Measurements from ENCODE around the gene CACNA2D3. TPM values are rescaled to one million over a fixed set of nuclear protein-coding genes. Genes with fewer than 3 reads are reported as not detected.

The CACNA2D3 gene
- total and polyA plus RNA-seq, 7 donors, result 2.7 to 13.5 (median 9.0) TPM

GRCh38 chr3:55000546-55000945 lies 878.2 kb downstream of the CACNA2D3 start:
- H3K4me1 ChIP-seq, result no peaks in the 10 kb centered on the region
- intact Hi-C loops (cut with DNase I), result no loop called here
- DNase-seq (no peak), ATAC-seq (peak; percentile 53 to 75 (median 62))
- TF ChIP-seq CTCF (IDR thresholded peaks at IDR 0.05), result no peak
- no peak overlapping the region for H3K4me3 ChIP-seq
- H3K9me3 ChIP-seq, result no peaks in the 10 kb centered on the region
- no peak overlapping the region for H3K27ac ChIP-seq
- H3K27me3 ChIP-seq (ENCODE audit: insufficient read depth in 3 of 3, low read length in 2 of 3), result no peaks in the 10 kb centered on the region
- H3K36me3 ChIP-seq (ENCODE audit: insufficient read depth in 1 of 2, low read depth in 1 of 2), result no peaks in the 10 kb centered on the region

GRCh38 chr3:55000953-55001352 lies 878.6 kb downstream of the CACNA2D3 start:
- ATAC-seq, result no peak
- 81 to 92% (median 83%) methylated on average over 4 of the region's 4 CpGs for WGBS, 3 donors
- Histone ChIP-seq H3K4me1 (no peaks in the 10 kb centered on the region), H3K27ac (no peak overlapping the region), H3K27me3 (ENCODE audit: insufficient read depth in 3 of 3, low read length in 2 of 3) (no peaks in the 10 kb centered on the region), H3K9me3 (no peaks in the 10 kb centered on the region), H3K4me3 (no peak overlapping the region), H3K36me3 (ENCODE audit: insufficient read depth in 1 of 2, low read depth in 1 of 2) (no peaks in the 10 kb centered on the region)
- no peak for DNase-seq
- intact Hi-C loops (cut with DNase I), result no loop called here
- no peak for TF ChIP-seq CTCF (IDR thresholded peaks at IDR 0.05)

GRCh38 chr3:55002416-55002930 lies 880.1 kb downstream of the CACNA2D3 start:
- no peaks in the 10 kb centered on the region for H3K36me3 ChIP-seq (ENCODE audit: insufficient read depth in 1 of 2, low read depth in 1 of 2)
- H3K4me1 ChIP-seq, result no peaks in the 10 kb centered on the region
- TF ChIP-seq CTCF (IDR thresholded peaks at IDR 0.05), result no peak
- DNase-seq, result no peak
- no peak overlapping the region for H3K27ac ChIP-seq
- no peaks in the 10 kb centered on the region for H3K9me3 ChIP-seq
- intact Hi-C loops (cut with DNase I), result no loop called here
- no peak for ATAC-seq
- no peaks in the 10 kb centered on the region for H3K27me3 ChIP-seq (ENCODE audit: insufficient read depth in 3 of 3, low read length in 2 of 3)
- WGBS, 3 donors, result 85 to 97% (median 90%) methylated on average over 9 of the region's 9 CpGs
- no peak overlapping the region for H3K4me3 ChIP-seq

- Histone ChIP-seq H3K27ac (no peak overlapping the region), H3K36me3 (ENCODE audit: insufficient read depth in 1 of 2, low read depth in 1 of 2) (no peaks in the 10 kb centered on the region), H3K9me3 (no peaks in the 10 kb centered on the region), H3K27me3 (ENCODE audit: insufficient read depth in 3 of 3, low read length in 2 of 3) (no peaks in the 10 kb centered on the region), H3K4me3 (no peak overlapping the region), H3K4me1 (no peaks in the 10 kb centered on the region)
- DNase-seq (no peak), ATAC-seq (no peak)
- 64 to 69% (median 66%) methylated on average over 8 of the region's 8 CpGs for WGBS, 3 donors
- intact Hi-C loops (cut with DNase I), result no loop called here
- no peak for TF ChIP-seq CTCF (IDR thresholded peaks at IDR 0.05)
Measured at GRCh38 chr3:55006244-55006676, 883.9 kb downstream of the CACNA2D3 start.

GRCh38 chr3:55007971-55008370 lies 885.6 kb downstream of the CACNA2D3 start:
- no peak overlapping the region for H3K27ac ChIP-seq
- WGBS, 3 donors, result 67 to 79% (median 76%) methylated on average over 1 of the region's 1 CpG
- no peaks in the 10 kb centered on the region for H3K27me3 ChIP-seq (ENCODE audit: insufficient read depth in 3 of 3, low read length in 2 of 3)
- intact Hi-C loops (cut with DNase I), result no loop called here
- H3K9me3 ChIP-seq, result no peaks in the 10 kb centered on the region
- H3K36me3 ChIP-seq (ENCODE audit: insufficient read depth in 1 of 2, low read depth in 1 of 2), result no peaks in the 10 kb centered on the region
- H3K4me1 ChIP-seq, result no peaks in the 10 kb centered on the region
- no peak for TF ChIP-seq CTCF (IDR thresholded peaks at IDR 0.05)
- H3K4me3 ChIP-seq, result no peak overlapping the region
- no peak for ATAC-seq
- DNase-seq, result no peak

Data from psoas muscle (tissue), 8 donors.